HepG2 (cell line): ENCODE measurements around the gene GLOD4. TPM values are rescaled to one million over a fixed set of nuclear protein-coding genes. Genes with fewer than 3 reads are reported as not detected.

ENCODE experiments used
- CTCF ChIP-seq: sonication (generic); formaldehyde crosslinking; IDR thresholded peaks from 2 replicates; pipeline ENCODE4 v1.5.0; 2020; ENCODE audit warnings: mild to moderate bottlenecking, missing genetic modification reagents, moderate library complexity
- REPIN1 ChIP-seq: sonication (generic); formaldehyde crosslinking; IDR thresholded peaks from 2 replicates; pipeline ENCODE4 v1.8.0; 2022; ENCODE audit warnings: missing genetic modification reagents, low read depth, mild to moderate bottlenecking, borderline replicate concordance
- TBX3 ChIP-seq: fragments of 450-650 bp; IDR thresholded peaks from 2 replicates; pipeline ENCODE4 v1.6.1; 2017; ENCODE audit warnings: antibody characterized with exemption, mild to moderate bottlenecking, inconsistent platforms, borderline replicate concordance
- TCF7L2 ChIP-seq: IDR thresholded peaks from 2 replicates; pipeline ENCODE4 v1.6.1; 2011; ENCODE audit warnings: mild to moderate bottlenecking, low read depth, low read length, moderate library complexity
- ZFY ChIP-seq: sonication (generic); formaldehyde crosslinking; IDR thresholded peaks from 2 replicates; pipeline ENCODE4 v1.4.0; 2020; ENCODE audit warnings: missing genetic modification reagents
- ZNF292 ChIP-seq: sonication (generic); formaldehyde crosslinking; IDR thresholded peaks from 2 replicates; pipeline ENCODE4 v1.8.1; 2022; ENCODE audit warnings: mild to moderate bottlenecking, low read depth, missing genetic modification reagents, borderline replicate concordance
- ZNF318 ChIP-seq: sonication (generic); formaldehyde crosslinking; IDR thresholded peaks from 2 replicates; pipeline ENCODE4 v1.4.0; 2020; ENCODE audit warnings: mild to moderate bottlenecking, missing genetic modification reagents
- ZNF407 ChIP-seq: sonication (generic); formaldehyde crosslinking; IDR thresholded peaks from one replicate; pipeline ENCODE4 v1.5.1; 2020; ENCODE audit warnings: mild to moderate bottlenecking, missing genetic modification reagents; ENCODE audit errors: not compliant biosample characterization
- ZNF572 ChIP-seq: sonication (generic); formaldehyde crosslinking; IDR thresholded peaks from 2 replicates; pipeline ENCODE4 v1.5.1; 2020; ENCODE audit warnings: mild to moderate bottlenecking, missing genetic modification reagents
- polyA plus RNA-seq, 8 experiments: library from polyadenylated mRNA; depleted of rRNA in 3 of 8; stranded (reverse) in 7 of 8; unstranded in 1 of 8; fragments of >200 nt; fragmentation: Illumina TruSeq in 4 of 8; extraction: Trizol in 4 of 8; gene quantifications; 2 replicates each; pipeline versions ENCODE4 v1.2.1 to v1.2.3, GENCODE V29; 2011 to 2016; ENCODE audit warnings: low read depth in 4 of 8, missing spikeins in 1 of 8, mixed read lengths in 1 of 8; ENCODE audit not compliant: insufficient read depth in 1 of 8
- total RNA-seq, 5 experiments: library from RNA; depleted of rRNA; stranded (reverse); fragments of >200 nt; fragmentation: Illumina TruSeq; extraction: Trizol; gene quantifications; 2 replicates each; pipeline ENCODE4 v1.2.3, GENCODE V29; 2016; ENCODE audit warnings: low read depth in 1 of 5

Gene GLOD4
- total and polyA plus RNA-seq, 2 of the 13 experiments (the other 11 are each of a cell fraction or from before 2014, with no cell fraction given): 53.7 to 87.8 TPM

- TF ChIP-seq ZNF318 (no peak; the same call in 1 of the 2 replicates), ZFY (peak; percentile 13), ZNF292 (CRISPR knock-in tag) (no peak), REPIN1 (no peak), TCF7L2 (no peak), ZNF572 (CRISPR knock-in tag) (no peak), TBX3 (no peak), ZNF407 (CRISPR knock-in tag) (no peak), CTCF (CRISPR knock-in tag) (no peak)
Measured at GRCh38 chr17:732902-733720, 49.0 kb downstream of the GLOD4 start (continued).
